Epithelial cell of esophagus (primary cell): ENCODE measurements around the gene TMEM244.

ENCODE experiments used
- DNase-seq: peaks from one replicate; pipeline ENCODE4 v3.0.0; 2010; ENCODE audit warnings: low read depth
- H3K4me3 ChIP-seq: 2 replicates; pipeline ENCODE4 v1.5.1; 2011; ENCODE audit warnings: mild to moderate bottlenecking, low read length, control low read depth
- CTCF ChIP-seq: IDR thresholded peaks from 2 replicates; pipeline ENCODE4 v1.5.1; 2011; ENCODE audit warnings: low read depth, mild to moderate bottlenecking, low read length, control low read depth, inconsistent platforms; ENCODE audit not compliant: insufficient read depth; ENCODE audit errors: missing control alignments

TMEM244 gene

GRCh38 chr6:129857838-129858237 lies 3.3 kb downstream of the TMEM244 start:
- H3K4me3 ChIP-seq = no peak overlapping the region
- no peak for TF ChIP-seq CTCF
- DNase-seq = no peak

- TF ChIP-seq CTCF = no peak
- DNase-seq = peak; percentile 62
- H3K4me3 ChIP-seq = no peak overlapping the region
These were observed 7.0 kb downstream of the TMEM244 start for GRCh38 chr6:129853996-129854711.

GRCh38 chr6:129852257-129852858 lies 8.8 kb downstream of the TMEM244 start:
- H3K4me3 ChIP-seq = no peak overlapping the region
- peak; percentile 32 for DNase-seq
- no peak for TF ChIP-seq CTCF

- TF ChIP-seq CTCF = no peak
- peak; percentile 96 for DNase-seq
- H3K4me3 ChIP-seq = no peak overlapping the region
These were observed 11.7 kb downstream of the TMEM244 start for GRCh38 chr6:129849456-129849855.

- no peak for DNase-seq
- TF ChIP-seq CTCF = no peak
- H3K4me3 ChIP-seq = no peak overlapping the region
These were observed 14.4 kb downstream of the TMEM244 start for GRCh38 chr6:129846761-129847160.

- DNase-seq = no peak
- H3K4me3 ChIP-seq = no peak overlapping the region
- TF ChIP-seq CTCF = no peak
These were observed 15.4 kb downstream of the TMEM244 start for GRCh38 chr6:129845696-129846095.

- TF ChIP-seq CTCF = no peak
- peak; percentile 54 for DNase-seq
- H3K4me3 ChIP-seq = no peak overlapping the region
These were observed 16.8 kb downstream of the TMEM244 start for GRCh38 chr6:129844118-129844891.
